ENCODE measurements around the gene FSTL4.

DNA sequence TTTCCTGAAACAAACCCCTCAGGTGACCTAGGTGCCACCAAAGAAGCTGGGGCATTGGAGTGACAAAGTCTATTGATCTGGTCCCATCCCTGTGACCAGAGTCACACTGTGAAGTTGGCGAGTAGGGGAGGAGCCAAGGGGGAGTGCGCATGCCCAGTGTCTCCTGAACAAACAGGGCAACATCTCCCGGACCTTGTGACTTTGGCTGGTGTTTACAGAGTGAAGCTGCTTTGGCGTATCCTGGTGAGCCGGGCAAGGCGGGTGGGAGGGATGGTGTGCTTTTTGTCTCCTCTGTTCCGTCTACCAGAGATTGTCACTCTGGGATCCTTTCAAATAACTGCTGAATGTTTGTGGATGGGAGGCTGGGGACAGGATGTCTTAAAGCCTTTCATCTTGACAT, 356.1 kb downstream of the FSTL4 start:
- no peak for TF ChIP-seq POLR2AphosphoS5 (IDR thresholded peaks at IDR 0.05)
- TF ChIP-seq, protein P1, sequence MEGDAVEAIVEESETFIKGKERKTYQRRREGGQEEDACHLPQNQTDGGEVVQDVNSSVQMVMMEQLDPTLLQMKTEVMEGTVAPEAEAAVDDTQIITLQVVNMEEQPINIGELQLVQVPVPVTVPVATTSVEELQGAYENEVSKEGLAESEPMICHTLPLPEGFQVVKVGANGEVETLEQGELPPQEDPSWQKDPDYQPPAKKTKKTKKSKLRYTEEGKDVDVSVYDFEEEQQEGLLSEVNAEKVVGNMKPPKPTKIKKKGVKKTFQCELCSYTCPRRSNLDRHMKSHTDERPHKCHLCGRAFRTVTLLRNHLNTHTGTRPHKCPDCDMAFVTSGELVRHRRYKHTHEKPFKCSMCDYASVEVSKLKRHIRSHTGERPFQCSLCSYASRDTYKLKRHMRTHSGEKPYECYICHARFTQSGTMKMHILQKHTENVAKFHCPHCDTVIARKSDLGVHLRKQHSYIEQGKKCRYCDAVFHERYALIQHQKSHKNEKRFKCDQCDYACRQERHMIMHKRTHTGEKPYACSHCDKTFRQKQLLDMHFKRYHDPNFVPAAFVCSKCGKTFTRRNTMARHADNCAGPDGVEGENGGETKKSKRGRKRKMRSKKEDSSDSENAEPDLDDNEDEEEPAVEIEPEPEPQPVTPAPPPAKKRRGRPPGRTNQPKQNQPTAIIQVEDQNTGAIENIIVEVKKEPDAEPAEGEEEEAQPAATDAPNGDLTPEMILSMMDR (IDR thresholded peaks at IDR 0.05), result no peak
- no peak for TF ChIP-seq POLR2A (IDR thresholded peaks at IDR 0.05)

Measured in upper lobe of left lung (tissue), 4 donors.